Measurements from ENCODE around the gene TMEM86A.
A peak's percentile ranks its signal among the peaks of the same experiment; 100 is the strongest.

The TMEM86A gene

DNA sequence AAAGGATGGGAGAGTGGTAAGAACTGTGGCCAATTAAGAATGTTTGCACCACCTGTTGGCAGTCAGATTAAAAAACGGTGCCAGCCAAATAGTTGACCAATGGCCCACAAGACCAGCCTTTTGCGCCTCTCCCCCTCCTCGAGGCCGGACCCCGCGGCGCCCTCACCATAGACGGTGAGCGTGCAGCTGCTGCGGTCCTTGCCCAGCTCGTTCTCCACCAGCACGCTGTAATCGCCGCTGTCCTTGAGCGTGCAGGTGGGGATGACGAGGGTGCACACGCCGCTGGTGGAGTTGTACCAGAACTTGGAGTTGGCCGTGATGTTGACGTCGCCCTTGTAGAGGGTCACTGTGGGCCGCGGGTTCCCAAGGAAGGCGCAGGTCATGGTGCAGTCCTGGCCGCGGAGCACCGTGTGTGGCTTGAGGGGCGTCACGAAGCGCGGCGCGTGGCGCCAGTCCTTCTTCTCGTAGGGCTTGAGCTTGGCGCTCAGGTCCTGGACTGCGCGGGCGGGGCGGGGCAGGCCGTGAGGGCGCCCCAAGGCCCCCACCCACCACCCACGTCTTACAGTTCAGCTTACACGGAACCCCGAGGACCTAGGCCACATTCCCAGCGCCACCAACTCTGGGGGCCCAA lies 7.2 kb downstream of the TMEM86A start:
- Mint-ChIP-seq H3K4me3 (peak overlapping the region; percentile 62), H3K27me3 (peaks cover 64% of the 10 kb centered on the region), H3K27ac (peak overlapping the region; percentile 68), H3K36me3 (ENCODE audit: low read depth) (peaks cover 38% of the 10 kb centered on the region), H3K4me1 (ENCODE audit: low read depth) (peaks cover 71% of the 10 kb centered on the region), H3K9me3 (no peaks in the 10 kb centered on the region)
- intact Hi-C loops (cut with micrococcal nuclease), result no loop called here

- intact Hi-C loops (cut with micrococcal nuclease), result no loop called here
- H3K4me3 Mint-ChIP-seq, result peak overlapping the region; percentile 70
- H3K36me3 Mint-ChIP-seq (ENCODE audit: low read depth), result peaks cover 30% of the 10 kb centered on the region
- H3K27me3 Mint-ChIP-seq, result peaks cover 62% of the 10 kb centered on the region
- H3K9me3 Mint-ChIP-seq, result no peaks in the 10 kb centered on the region
- H3K27ac Mint-ChIP-seq, result peak overlapping the region; percentile 68
- peaks cover 63% of the 10 kb centered on the region for H3K4me1 Mint-ChIP-seq (ENCODE audit: low read depth)
These were observed 8.0 kb downstream of the TMEM86A start for GRCh38 chr11:18706330-18707243.

GRCh38 chr11:18707811-18708340 lies 9.3 kb downstream of the TMEM86A start:
- Mint-ChIP-seq H3K4me1 (ENCODE audit: low read depth) (peaks cover 52% of the 10 kb centered on the region), H3K27ac (no peak overlapping the region), H3K36me3 (ENCODE audit: low read depth) (peaks cover 17% of the 10 kb centered on the region), H3K27me3 (peaks cover 59% of the 10 kb centered on the region), H3K9me3 (no peaks in the 10 kb centered on the region), H3K4me3 (no peak overlapping the region)
- intact Hi-C loops (cut with micrococcal nuclease), result no loop called here

GRCh38 chr11:18709414-18709813 lies 10.8 kb downstream of the TMEM86A start:
- Mint-ChIP-seq H3K27me3 (peaks cover 44% of the 10 kb centered on the region), H3K36me3 (ENCODE audit: low read depth) (peaks cover 2% of the 10 kb centered on the region), H3K27ac (no peak overlapping the region), H3K4me1 (ENCODE audit: low read depth) (peaks cover 37% of the 10 kb centered on the region), H3K4me3 (no peak overlapping the region), H3K9me3 (no peaks in the 10 kb centered on the region)
- intact Hi-C loops (cut with micrococcal nuclease), result no loop called here

DNA sequence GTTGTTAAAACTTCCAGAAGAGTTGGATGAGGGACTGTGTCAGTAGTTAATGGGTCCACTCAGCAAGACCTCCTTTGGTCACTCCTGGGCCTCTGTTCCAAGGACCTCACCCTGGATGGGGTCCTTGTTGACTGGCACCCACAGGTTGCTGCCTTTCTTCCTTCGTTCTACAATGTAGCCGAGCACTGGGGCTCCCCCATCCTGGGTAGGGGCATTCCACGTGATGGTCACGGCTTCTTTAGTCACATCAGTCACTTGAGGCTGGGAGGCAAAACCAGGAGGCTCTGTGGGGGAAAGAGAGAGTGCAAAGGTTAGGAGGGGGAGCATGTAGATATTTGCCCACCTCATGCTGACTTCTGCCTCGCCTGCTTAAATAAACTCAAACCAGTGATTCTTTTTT lies 12.0 kb downstream of the TMEM86A start:
- Mint-ChIP-seq H3K9me3 (no peaks in the 10 kb centered on the region), H3K4me3 (no peak overlapping the region), H3K27me3 (peaks cover 38% of the 10 kb centered on the region), H3K4me1 (ENCODE audit: low read depth) (peaks cover 26% of the 10 kb centered on the region), H3K36me3 (ENCODE audit: low read depth) (no peaks in the 10 kb centered on the region), H3K27ac (no peak overlapping the region)
- intact Hi-C loops (cut with micrococcal nuclease), result no loop called here

DNA sequence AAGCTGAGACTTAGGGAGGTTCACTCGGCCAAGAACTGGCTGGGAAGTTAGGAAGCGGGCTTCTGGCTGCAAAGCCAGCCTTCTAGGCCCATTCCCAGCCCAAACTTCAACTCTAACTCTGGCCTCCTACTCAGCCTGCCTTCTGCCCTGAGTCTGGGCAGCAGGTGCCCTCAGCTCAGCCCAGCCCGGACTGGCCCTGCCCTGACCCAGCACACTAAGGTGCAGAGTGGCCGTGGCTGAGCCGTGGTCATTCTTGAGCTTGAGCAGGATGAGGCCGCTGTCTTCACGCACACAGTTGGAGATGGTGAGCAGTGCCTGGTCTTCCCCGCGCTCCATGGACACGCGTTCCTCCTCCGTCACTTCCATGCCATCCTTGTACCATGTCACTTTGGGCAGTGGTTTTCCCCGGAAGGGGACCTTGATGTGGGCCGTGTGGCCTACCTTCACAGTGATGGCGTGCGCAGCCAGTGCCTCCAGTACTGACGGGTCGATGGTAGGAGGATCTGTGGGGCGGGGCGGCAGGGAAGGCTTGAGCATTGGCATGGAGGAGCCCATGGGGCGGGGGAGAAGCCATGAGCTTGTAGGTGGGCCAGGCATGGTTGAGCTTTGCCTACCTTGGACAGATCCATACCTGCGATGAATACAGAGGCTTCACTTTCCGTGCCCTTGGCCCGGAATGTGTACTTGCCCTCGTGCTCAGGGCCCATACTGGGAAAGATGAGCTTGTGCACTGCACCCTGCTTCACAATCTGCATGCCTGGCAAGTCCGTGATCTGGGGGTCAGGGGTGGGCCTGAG lies 15.3 kb downstream of the TMEM86A start:
- Mint-ChIP-seq H3K9me3 (no peaks in the 10 kb centered on the region), H3K4me3 (no peak overlapping the region), H3K36me3 (ENCODE audit: low read depth) (no peaks in the 10 kb centered on the region), H3K4me1 (ENCODE audit: low read depth) (no peaks in the 10 kb centered on the region), H3K27ac (no peak overlapping the region), H3K27me3 (peaks cover 20% of the 10 kb centered on the region)
- intact Hi-C loops (cut with micrococcal nuclease), result no loop called here

GRCh38 chr11:18714443-18714780 lies 15.8 kb downstream of the TMEM86A start:
- Mint-ChIP-seq H3K4me3 (no peak overlapping the region), H3K4me1 (ENCODE audit: low read depth) (no peaks in the 10 kb centered on the region), H3K36me3 (ENCODE audit: low read depth) (no peaks in the 10 kb centered on the region), H3K9me3 (no peaks in the 10 kb centered on the region), H3K27me3 (peaks cover 19% of the 10 kb centered on the region), H3K27ac (no peak overlapping the region)
- intact Hi-C loops (cut with micrococcal nuclease), result no loop called here

GRCh38 chr11:18715476-18715875 lies 16.9 kb downstream of the TMEM86A start:
- H3K36me3 Mint-ChIP-seq (ENCODE audit: low read depth), result no peaks in the 10 kb centered on the region
- no peaks in the 10 kb centered on the region for H3K9me3 Mint-ChIP-seq
- peaks cover 1% of the 10 kb centered on the region for H3K4me1 Mint-ChIP-seq (ENCODE audit: low read depth)
- peaks cover 23% of the 10 kb centered on the region for H3K27me3 Mint-ChIP-seq
- no peak overlapping the region for H3K4me3 Mint-ChIP-seq
- no peak overlapping the region for H3K27ac Mint-ChIP-seq
- intact Hi-C loops (cut with micrococcal nuclease), result no loop called here

DNA sequence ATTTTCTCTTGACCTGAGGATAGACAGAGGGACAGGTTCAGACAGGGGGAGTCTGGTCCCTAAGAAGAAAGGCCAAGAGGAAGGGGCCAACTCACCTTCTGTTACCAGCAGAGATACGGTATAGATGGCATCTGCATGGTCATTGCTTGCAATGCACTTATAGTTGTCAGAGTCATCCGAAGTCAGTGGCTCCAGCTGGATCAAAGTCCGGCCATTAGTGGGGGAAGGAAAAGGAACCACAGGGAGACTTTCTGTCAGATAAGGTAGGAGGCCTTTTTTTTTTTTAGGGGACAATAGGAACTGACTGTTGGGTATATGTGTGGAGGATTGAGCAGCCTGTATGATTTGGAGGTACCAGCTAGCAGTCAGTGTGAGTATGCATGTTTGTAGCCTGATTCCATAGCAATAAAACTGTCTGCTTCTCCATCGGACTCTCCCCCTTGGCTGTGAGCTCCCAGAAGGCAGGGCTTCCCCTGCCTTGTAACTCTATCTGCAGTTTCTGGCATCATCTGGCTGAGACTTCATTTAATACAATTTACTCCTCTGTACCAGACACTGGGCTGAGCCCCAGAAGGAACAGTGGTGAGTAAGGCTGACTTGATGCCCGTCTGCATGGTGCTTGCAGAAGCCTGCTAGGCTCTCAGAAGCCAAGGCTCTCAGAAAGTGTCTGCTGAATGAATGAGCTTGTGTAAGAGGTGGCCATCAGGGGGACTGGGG lies 21.7 kb downstream of the TMEM86A start:
- H3K9me3 Mint-ChIP-seq, result no peaks in the 10 kb centered on the region
- intact Hi-C loops (cut with micrococcal nuclease), result no loop called here
- no peak overlapping the region for H3K4me3 Mint-ChIP-seq
- no peaks in the 10 kb centered on the region for H3K36me3 Mint-ChIP-seq (ENCODE audit: low read depth)
- H3K4me1 Mint-ChIP-seq (ENCODE audit: low read depth), result peaks cover 18% of the 10 kb centered on the region
- no peak overlapping the region for H3K27ac Mint-ChIP-seq
- peaks cover 28% of the 10 kb centered on the region for H3K27me3 Mint-ChIP-seq

DNA sequence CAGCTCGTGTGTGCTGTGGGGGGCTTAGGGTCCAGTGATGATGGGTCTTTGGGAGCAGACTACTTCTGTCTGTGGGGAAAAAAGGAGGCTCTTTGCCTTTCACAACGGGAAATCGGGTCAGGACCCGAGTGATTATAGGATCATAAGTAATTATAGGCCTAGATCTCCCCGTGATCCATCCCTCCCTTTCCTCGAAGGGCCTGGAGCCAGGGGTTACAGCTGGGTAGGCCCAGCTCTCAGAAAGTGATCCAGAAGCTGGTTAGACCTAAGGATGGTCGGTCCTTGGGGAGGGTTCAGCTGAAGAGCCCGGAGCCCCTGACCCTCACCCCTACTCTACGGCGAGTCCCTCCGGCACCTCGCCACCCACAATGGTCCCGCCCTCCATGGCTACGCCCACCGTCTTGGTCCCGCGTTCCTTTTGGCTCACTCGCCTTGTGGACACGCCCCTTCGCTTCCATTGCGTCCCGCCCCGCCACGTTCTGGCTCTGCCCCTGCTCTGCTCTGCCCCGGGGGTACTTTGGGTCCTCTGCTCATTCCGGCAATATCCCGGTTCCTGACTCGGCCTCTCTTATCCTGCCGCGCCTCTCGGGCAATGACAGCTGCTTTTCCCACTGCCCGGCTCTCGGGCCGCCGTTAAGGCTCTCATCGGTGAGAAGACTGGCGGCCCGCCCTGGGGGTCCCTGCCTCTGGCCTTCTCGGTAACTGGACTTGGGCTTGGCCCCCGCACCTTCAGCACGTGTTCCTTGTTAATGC lies 22.4 kb downstream of the TMEM86A start:
- H3K4me3 Mint-ChIP-seq, result peak overlapping the region; percentile 78
- peaks cover 30% of the 10 kb centered on the region for H3K27me3 Mint-ChIP-seq
- no peaks in the 10 kb centered on the region for H3K36me3 Mint-ChIP-seq (ENCODE audit: low read depth)
- H3K9me3 Mint-ChIP-seq, result no peaks in the 10 kb centered on the region
- no peak overlapping the region for H3K27ac Mint-ChIP-seq
- intact Hi-C loops (cut with micrococcal nuclease), result no loop called here
- peaks cover 18% of the 10 kb centered on the region for H3K4me1 Mint-ChIP-seq (ENCODE audit: low read depth)

- Mint-ChIP-seq H3K27ac (no peak overlapping the region), H3K9me3 (no peaks in the 10 kb centered on the region), H3K4me3 (peak overlapping the region; percentile 78)
These were observed 23.1 kb downstream of the TMEM86A start for GRCh38 chr11:18721561-18722292.

DNA sequence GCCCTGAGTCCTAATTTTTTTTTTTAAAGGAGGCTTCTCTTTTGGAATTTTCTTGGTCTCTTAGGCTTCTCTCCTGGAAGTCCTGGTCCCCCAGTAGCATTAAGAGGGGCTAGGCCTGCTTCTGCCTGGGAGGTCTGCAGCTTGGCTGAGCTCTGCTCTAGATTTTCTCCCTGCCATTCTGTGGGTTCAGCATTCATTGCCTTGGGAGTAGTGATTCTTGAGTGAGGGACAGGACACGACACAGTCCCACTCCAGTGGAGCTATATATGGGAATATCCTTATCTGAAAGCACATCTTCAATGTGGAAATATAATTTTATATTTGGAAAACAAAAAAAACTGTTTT lies 23.7 kb downstream of the TMEM86A start:
- Mint-ChIP-seq H3K27ac (no peak overlapping the region), H3K4me3 (no peak overlapping the region), H3K4me1 (ENCODE audit: low read depth) (peaks cover 19% of the 10 kb centered on the region), H3K9me3 (no peaks in the 10 kb centered on the region), H3K36me3 (ENCODE audit: low read depth) (no peaks in the 10 kb centered on the region), H3K27me3 (peaks cover 30% of the 10 kb centered on the region)
- intact Hi-C loops (cut with micrococcal nuclease), result no loop called here

More at GRCh38 chr11:18721561-18722292, 23.1 kb downstream of the TMEM86A start:
- intact Hi-C loops (cut with micrococcal nuclease), result no loop called here
- H3K4me1 Mint-ChIP-seq (ENCODE audit: low read depth), result peaks cover 18% of the 10 kb centered on the region
- H3K36me3 Mint-ChIP-seq (ENCODE audit: low read depth), result no peaks in the 10 kb centered on the region
- peaks cover 30% of the 10 kb centered on the region for H3K27me3 Mint-ChIP-seq
